Adrenal gland (tissue), 12 donors: ENCODE results near the gene TEX22. TPM values are rescaled to one million over a fixed set of nuclear protein-coding genes. Genes with fewer than 3 reads are reported as not detected.

Experiments used
- DNase-seq, 7 donors: peaks; one replicate each; pipeline ENCODE4 v3.0.0-alpha.2; 2019 to 2020
- H3K27ac ChIP-seq, 5 donors: fragments of 200-600 bp; sonication (generic) in 4 of 5; 1 replicate in 3 of 5; 2 replicates in 2 of 5; pipeline versions ENCODE4 v1.5.1 to v1.8.0; 2016 to 2020; ENCODE audit warnings: mild to moderate bottlenecking in 1 of 5
- H3K27me3 ChIP-seq: fragments of 200-600 bp; 2 replicates; pipeline ENCODE4 v1.8.0; 2021
- H3K36me3 ChIP-seq, 2 donors: fragments of 200-600 bp; replicated peaks in 1 of 2; 1 replicate in 1 of 2; 2 replicates in 1 of 2; pipeline versions ENCODE4 v1.5.1 to v1.8.0; 2018 to 2022
- H3K4me1 ChIP-seq, 2 donors: fragments of 200-600 bp; replicated peaks in 1 of 2; 1 replicate in 1 of 2; 2 replicates in 1 of 2; pipeline versions ENCODE4 v1.5.1 to v1.8.0; 2018 to 2021
- H3K4me3 ChIP-seq, 4 donors: fragments of 200-600 bp; sonication (generic) in 3 of 4; one replicate each; pipeline ENCODE4 v1.5.1; 2016 to 2018
- H3K9me3 ChIP-seq, 3 donors: fragments of 200-600 bp; sonication (generic) in 1 of 3; replicated peaks in 1 of 3; 1 replicate in 2 of 3; 2 replicates in 1 of 3; pipeline versions ENCODE4 v1.5.1 to v1.8.0; 2016 to 2021
- CTCF ChIP-seq, 6 experiments: fragments of 450-650 bp in 4 of 6; fragments of 200-600 bp in 2 of 6; sonication (generic) in 1 of 6; IDR thresholded peaks; 1 replicate in 5 of 6; 2 replicates in 1 of 6; pipeline versions ENCODE4 v1.5.1 to v1.8.0; 2016 to 2021; ENCODE audit warnings: antibody characterized with exemption in 6 of 6, mild to moderate bottlenecking in 2 of 6, moderate library complexity in 1 of 6
- POLR2A ChIP-seq, 2 donors: fragments of 450-650 bp; IDR thresholded peaks; one replicate each; pipeline ENCODE4 v1.6.1; 2017; ENCODE audit warnings: antibody characterized with exemption in 2 of 2, mild to moderate bottlenecking in 2 of 2, moderate library complexity in 1 of 2
- WGBS, 4 donors: extraction: QIAGEN DNeasy Blood & Tissue Kit in 2 of 4; methylation state at CpG; one replicate each; pipeline versions ENCODE4 v1.1.5 to v1.1.7; 2013 to 2017; 5-methylcytosine and 5-hydroxymethylcytosine counted together
- intact Hi-C, 2 donors: fragments of 100-400 bp; cut with DNase I; formaldehyde crosslinking; loops; one replicate each; pipeline versions ENCODE4 v1.14.1 to v1.15.0; 2022 to 2023
- polyA plus RNA-seq, 3 donors: library from polyadenylated mRNA; stranded (reverse); fragments of 200-250 nt in 2 of 3; fragments of 350-450 nt in 1 of 3; fragmentation: Illumina TruSeq in 1 of 3; extraction: RNeasy Lipid Tissue Mini Kit (QIAGEN cat#74804) in 1 of 3; gene quantifications; one replicate each; pipeline ENCODE4 v1.2.3, GENCODE V29; 2013 to 2014
- total RNA-seq, 9 donors: library from RNA; depleted of rRNA in 4 of 9; stranded (reverse); fragments of >200 nt in 4 of 9; fragments of 120-200 nt in 1 of 9; fragmentation: NEBNext Ultra II Directional in 1 of 9; extraction: Animal tissue kit (Norgen Biotek cat#: 25700) in 1 of 9; gene quantifications; one replicate each; pipeline versions ENCODE4 v1.1.0 to v1.2.4, GENCODE V29; 2013 to 2023
- donor health status: healthy with polysubstance abuse.
- donor health status: Bipolar disorder and iron deficiency.
- donor health status: DM: yes; HTN: yes; CAD: no.
- donor health status: DM: no; HTN: no; CAD: no.
- donor health status: DM: no; HTN: no; CAD: no.
- donor health status: DM: yes; HTN: yes; CAD: no.

Gene TEX22
- total and polyA plus RNA-seq, 12 donors, result 0.17 to 2.8 (median 0.38) TPM; not detected in 3

GRCh38 chr14:105389976-105390848 lies 8.1 kb upstream of the TEX22 start:
- Histone ChIP-seq H3K27me3 (no peaks in the 10 kb centered on the region), H3K36me3 (peaks cover 0 to 8% of the 10 kb centered on the region in 2 donors), H3K9me3 (no peaks in the 10 kb centered on the region), H3K4me3 (no peak overlapping the region), H3K27ac (peak overlapping the region in 3 of 5 donors; percentile 29 to 72 (median 43)), H3K4me1 (no peaks in the 10 kb centered on the region)
- no peak for TF ChIP-seq CTCF (IDR thresholded peaks at IDR 0.05)
- TF ChIP-seq POLR2A (IDR thresholded peaks at IDR 0.05), result no peak
- DNase-seq, result peak in 1 of 7 donors; percentile 24
- intact Hi-C loops, result no loop called here
- WGBS, 4 donors, result 77 to 84% (median 80%) methylated on average over 19 to 27 of the region's 27 CpGs

- no peaks in the 10 kb centered on the region for H3K27me3 ChIP-seq
- 85 to 92% (median 90%) methylated on average over 15 to 24 of the region's 24 CpGs for WGBS, 4 donors
- peaks cover 0 to 4% of the 10 kb centered on the region in 2 donors for H3K36me3 ChIP-seq
- no peaks in the 10 kb centered on the region for H3K9me3 ChIP-seq
- H3K27ac ChIP-seq, result peak overlapping the region in 1 of 5 donors; percentile 72
- TF ChIP-seq CTCF (IDR thresholded peaks at IDR 0.05), result no peak
- TF ChIP-seq POLR2A (IDR thresholded peaks at IDR 0.05), result no peak
- no peak for DNase-seq
- intact Hi-C loops, result no loop called here
- no peak overlapping the region for H3K4me3 ChIP-seq
- no peaks in the 10 kb centered on the region for H3K4me1 ChIP-seq
Measured at GRCh38 chr14:105390849-105391500, 7.4 kb upstream of the TEX22 start.

GRCh38 chr14:105391541-105391940 lies 6.8 kb upstream of the TEX22 start:
- Histone ChIP-seq H3K36me3 (peaks cover 0 to 4% of the 10 kb centered on the region in 2 donors), H3K27me3 (no peaks in the 10 kb centered on the region), H3K4me3 (no peak overlapping the region), H3K27ac (no peak overlapping the region), H3K4me1 (no peaks in the 10 kb centered on the region), H3K9me3 (no peaks in the 10 kb centered on the region)
- intact Hi-C loops, result no loop called here
- TF ChIP-seq CTCF (IDR thresholded peaks at IDR 0.05) (no peak), POLR2A (IDR thresholded peaks at IDR 0.05) (no peak)
- WGBS, 4 donors, result 81 to 92% (median 90%) methylated on average over 13 to 23 of the region's 23 CpGs
- peak in 1 of 7 donors; percentile 18 for DNase-seq
